ENCODE measurements around the gene RET.

Gene RET

GRCh38 chr10:43057831-43058340 is 19.0 kb upstream of the RET start:
- DNase-seq (ENCODE audit: low read depth) = no peak
- H3K4me3 ChIP-seq (ENCODE audit: low read length) = no peak overlapping the region
- TF ChIP-seq CTCF (conservative IDR thresholded peaks at IDR 0.05; ENCODE audit: low read depth, low read length) = no peak

DNA sequence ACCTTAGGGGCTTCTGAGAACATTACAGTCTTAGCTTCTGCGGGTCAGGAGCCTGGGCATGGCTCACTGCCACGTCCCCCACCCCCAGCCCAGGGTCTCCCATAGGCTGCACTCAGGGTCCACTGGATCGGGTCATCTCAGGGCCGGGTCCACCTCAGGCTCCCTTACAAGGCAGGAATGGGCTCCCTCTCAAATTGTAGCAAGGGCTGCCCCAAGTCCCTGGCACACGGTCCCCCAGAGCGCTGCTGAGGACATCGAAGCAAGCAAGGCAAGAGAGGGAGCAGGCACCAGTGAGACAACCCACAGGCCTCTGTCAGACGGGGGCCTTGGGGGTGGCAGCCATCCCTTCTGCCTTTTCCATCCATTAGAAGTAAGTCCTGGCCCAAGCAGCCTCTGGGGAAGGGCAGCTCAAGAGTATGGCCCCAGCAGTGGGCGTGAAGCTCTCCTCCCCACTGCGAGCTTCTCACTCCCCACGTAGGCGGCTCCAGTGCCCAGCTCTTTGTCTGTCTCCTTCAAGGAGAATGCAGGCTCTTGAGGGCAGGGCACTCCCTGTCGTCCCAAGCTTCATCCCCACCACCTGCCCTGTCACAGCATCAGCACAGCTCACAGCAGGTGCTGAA is 18.0 kb upstream of the RET start:
- H3K4me3 ChIP-seq (ENCODE audit: low read length) = no peak overlapping the region
- TF ChIP-seq CTCF (conservative IDR thresholded peaks at IDR 0.05; ENCODE audit: low read depth, low read length) = no peak
- DNase-seq (ENCODE audit: low read depth) = no peak

DNA sequence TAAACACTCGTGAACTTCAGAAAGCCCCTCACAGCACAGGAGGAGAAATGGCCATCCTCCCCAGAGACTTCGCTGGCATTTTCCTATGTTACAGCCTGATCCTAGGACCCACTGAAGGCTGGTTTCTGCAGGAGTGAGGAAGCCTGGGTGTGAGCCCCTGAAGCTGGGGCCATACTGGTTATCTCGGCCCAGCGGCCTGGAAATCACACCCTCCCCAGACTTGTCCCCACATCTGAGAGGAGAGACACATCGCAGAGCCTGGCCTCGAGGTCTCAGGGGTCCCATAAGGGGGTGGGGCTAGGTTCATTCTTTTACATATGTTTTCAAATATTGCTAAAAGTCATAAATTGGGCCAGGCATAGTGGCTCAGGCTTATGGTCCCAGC is 17.5 kb upstream of the RET start:
- H3K4me3 ChIP-seq (ENCODE audit: low read length) = no peak overlapping the region
- DNase-seq (ENCODE audit: low read depth) = no peak
- no peak for TF ChIP-seq CTCF (conservative IDR thresholded peaks at IDR 0.05; ENCODE audit: low read depth, low read length)

GRCh38 chr10:43059828-43060227 is 17.0 kb upstream of the RET start:
- H3K4me3 ChIP-seq (ENCODE audit: low read length) = no peak overlapping the region
- no peak for TF ChIP-seq CTCF (conservative IDR thresholded peaks at IDR 0.05; ENCODE audit: low read depth, low read length)

GRCh38 chr10:43060291-43060690 is 16.6 kb upstream of the RET start:
- TF ChIP-seq CTCF (conservative IDR thresholded peaks at IDR 0.05; ENCODE audit: low read depth, low read length) = no peak
- no peak overlapping the region for H3K4me3 ChIP-seq (ENCODE audit: low read length)
- DNase-seq (ENCODE audit: low read depth) = no peak

More at GRCh38 chr10:43059828-43060227, 17.0 kb upstream of the RET start:
- DNase-seq (ENCODE audit: low read depth) = no peak

DNA sequence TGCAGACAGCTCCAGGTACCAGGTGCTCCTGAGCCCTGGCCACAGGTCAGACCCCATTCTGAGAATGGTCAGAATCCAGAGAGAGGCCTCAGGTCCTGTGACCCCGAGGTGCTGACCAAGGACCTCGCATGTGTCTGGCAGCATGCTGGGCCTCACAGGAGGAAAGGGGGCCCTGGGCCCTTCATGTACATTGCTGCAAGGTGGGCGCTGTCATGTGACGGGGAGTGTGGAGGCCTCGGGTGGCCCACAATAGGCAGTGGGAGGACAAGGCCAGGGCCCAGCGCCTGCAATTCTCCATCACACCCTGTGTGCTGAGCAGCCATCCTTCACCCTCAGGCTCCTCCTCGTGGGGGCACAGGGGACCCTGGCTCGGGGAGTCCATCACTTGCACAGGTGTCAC is 15.5 kb upstream of the RET start:
- H3K4me3 ChIP-seq (ENCODE audit: low read length) = no peak overlapping the region
- DNase-seq (ENCODE audit: low read depth) = no peak
- TF ChIP-seq CTCF (conservative IDR thresholded peaks at IDR 0.05; ENCODE audit: low read depth, low read length) = no peak

DNA sequence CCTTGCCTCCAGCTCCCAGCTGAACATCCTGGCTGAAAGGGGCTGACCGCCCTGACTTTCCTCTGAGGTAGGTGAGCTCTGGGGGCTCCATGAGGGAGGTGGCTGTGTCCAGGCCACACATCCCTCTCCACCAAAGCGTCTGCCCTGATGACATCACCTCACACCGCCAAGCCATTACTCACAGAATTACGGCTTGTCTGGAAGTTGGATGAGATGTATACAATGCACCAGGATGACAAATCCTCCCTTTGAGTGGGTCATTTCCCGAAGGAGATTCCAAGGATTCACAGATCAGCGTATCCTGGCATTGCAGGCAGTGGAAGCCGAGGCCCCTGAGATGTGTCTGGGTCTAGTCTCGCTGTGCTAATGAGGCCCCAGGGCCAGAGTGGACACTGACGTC is 15.1 kb upstream of the RET start:
- TF ChIP-seq CTCF (conservative IDR thresholded peaks at IDR 0.05; ENCODE audit: low read depth, low read length) = no peak
- no peak overlapping the region for H3K4me3 ChIP-seq (ENCODE audit: low read length)
- DNase-seq (ENCODE audit: low read depth) = no peak
